ENCODE measurements around the gene SPINT3.

SPINT3 gene

DNA sequence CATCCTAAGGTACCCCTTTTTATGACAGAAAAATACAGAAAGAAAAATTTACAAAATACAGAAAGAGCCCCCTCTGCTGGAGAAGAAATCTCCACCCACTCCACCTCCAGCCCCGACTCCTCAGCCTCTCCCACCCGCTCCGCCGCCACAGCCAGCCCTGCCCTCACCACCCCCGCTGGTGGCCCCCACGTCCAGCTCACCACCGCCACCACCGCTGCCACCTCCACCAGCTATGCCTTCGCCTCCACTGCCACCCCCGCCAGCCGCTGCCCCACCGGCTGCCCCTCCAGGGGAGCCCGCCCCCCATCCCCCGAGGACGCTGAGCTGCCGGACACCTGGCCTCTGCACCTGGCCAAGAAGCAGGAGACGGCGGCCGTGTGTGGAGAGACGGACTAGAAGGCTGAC lies 28.2 kb downstream of the SPINT3 start:
- ATAC-seq, result no peak
- TF ChIP-seq ZNF70 (CRISPR knock-in tag; IDR thresholded peaks at IDR 0.05) (no peak), ESRRG (CRISPR knock-in tag; IDR thresholded peaks at IDR 0.05) (no peak), CSDC2 (CRISPR knock-in tag; IDR thresholded peaks at IDR 0.05) (no peak), RARB (CRISPR knock-in tag; IDR thresholded peaks at IDR 0.05) (no peak), ISL1 (CRISPR knock-in tag; IDR thresholded peaks at IDR 0.05) (no peak), PPARA (CRISPR knock-in tag; IDR thresholded peaks at IDR 0.05; ENCODE audit: borderline replicate concordance) (no peak), ZNF8 (CRISPR knock-in tag; IDR thresholded peaks at IDR 0.05) (no peak), TOX (CRISPR knock-in tag; IDR thresholded peaks at IDR 0.05; ENCODE audit: borderline replicate concordance) (no peak)

DNA sequence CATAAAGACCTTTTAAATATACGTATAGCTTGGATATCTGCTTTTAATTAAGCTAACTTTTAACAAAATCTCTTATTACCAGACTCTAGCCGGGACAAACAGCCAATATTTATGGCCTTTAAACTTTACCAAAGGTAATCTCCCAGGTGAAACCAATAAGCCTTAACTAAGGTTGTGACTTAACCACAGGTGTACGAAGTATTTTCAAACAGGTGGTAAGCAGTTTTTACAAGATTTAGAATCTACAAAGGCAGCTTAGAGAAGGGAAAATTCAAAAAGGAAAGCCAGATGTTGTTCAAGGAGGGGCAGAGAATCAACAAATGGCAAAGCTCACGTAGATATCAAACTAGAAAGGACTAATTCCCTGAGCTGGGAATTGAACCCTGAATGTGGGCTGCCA lies 30.0 kb downstream of the SPINT3 start:
- no peak for ATAC-seq
- TF ChIP-seq ZNF565 (CRISPR knock-in tag; conservative IDR thresholded peaks at IDR 0.05; ENCODE audit: low read depth), result no peak

DNA sequence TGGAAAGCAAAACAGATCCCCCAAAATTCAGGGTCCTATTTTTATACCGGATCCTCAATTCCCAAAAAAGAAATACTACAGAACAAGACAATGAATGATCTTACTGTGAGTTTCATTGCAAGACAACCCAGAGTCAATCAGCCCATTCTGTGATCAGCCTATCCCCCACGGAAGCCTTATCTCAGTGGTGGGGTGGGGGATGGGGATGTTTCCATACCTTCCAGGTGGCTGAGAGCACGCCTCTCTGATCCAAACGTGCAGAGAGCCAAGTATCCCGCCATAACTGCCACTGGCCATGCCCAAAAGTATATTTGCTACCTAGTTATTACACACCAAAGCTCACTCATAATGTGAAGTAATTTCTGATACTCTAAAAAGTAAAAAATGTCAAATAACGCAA lies 30.7 kb downstream of the SPINT3 start:
- TF ChIP-seq, protein P1, sequence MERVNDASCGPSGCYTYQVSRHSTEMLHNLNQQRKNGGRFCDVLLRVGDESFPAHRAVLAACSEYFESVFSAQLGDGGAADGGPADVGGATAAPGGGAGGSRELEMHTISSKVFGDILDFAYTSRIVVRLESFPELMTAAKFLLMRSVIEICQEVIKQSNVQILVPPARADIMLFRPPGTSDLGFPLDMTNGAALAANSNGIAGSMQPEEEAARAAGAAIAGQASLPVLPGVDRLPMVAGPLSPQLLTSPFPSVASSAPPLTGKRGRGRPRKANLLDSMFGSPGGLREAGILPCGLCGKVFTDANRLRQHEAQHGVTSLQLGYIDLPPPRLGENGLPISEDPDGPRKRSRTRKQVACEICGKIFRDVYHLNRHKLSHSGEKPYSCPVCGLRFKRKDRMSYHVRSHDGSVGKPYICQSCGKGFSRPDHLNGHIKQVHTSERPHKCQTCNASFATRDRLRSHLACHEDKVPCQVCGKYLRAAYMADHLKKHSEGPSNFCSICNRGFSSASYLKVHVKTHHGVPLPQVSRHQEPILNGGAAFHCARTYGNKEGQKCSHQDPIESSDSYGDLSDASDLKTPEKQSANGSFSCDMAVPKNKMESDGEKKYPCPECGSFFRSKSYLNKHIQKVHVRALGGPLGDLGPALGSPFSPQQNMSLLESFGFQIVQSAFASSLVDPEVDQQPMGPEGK (CRISPR knock-in tag; IDR thresholded peaks at IDR 0.05; ENCODE audit: borderline replicate concordance), result no peak
- no peak for TF ChIP-seq ZFP3 (CRISPR knock-in tag; IDR thresholded peaks at IDR 0.05)
- TF ChIP-seq BACH2 (CRISPR knock-in tag; IDR thresholded peaks at IDR 0.05; ENCODE audit: borderline replicate concordance), result no peak
- TF ChIP-seq, protein P2, sequence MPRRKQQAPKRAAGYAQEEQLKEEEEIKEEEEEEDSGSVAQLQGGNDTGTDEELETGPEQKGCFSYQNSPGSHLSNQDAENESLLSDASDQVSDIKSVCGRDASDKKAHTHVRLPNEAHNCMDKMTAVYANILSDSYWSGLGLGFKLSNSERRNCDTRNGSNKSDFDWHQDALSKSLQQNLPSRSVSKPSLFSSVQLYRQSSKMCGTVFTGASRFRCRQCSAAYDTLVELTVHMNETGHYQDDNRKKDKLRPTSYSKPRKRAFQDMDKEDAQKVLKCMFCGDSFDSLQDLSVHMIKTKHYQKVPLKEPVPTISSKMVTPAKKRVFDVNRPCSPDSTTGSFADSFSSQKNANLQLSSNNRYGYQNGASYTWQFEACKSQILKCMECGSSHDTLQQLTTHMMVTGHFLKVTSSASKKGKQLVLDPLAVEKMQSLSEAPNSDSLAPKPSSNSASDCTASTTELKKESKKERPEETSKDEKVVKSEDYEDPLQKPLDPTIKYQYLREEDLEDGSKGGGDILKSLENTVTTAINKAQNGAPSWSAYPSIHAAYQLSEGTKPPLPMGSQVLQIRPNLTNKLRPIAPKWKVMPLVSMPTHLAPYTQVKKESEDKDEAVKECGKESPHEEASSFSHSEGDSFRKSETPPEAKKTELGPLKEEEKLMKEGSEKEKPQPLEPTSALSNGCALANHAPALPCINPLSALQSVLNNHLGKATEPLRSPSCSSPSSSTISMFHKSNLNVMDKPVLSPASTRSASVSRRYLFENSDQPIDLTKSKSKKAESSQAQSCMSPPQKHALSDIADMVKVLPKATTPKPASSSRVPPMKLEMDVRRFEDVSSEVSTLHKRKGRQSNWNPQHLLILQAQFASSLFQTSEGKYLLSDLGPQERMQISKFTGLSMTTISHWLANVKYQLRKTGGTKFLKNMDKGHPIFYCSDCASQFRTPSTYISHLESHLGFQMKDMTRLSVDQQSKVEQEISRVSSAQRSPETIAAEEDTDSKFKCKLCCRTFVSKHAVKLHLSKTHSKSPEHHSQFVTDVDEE (CRISPR knock-in tag; IDR thresholded peaks at IDR 0.05), result no peak
- no peak for TF ChIP-seq RARB (CRISPR knock-in tag; IDR thresholded peaks at IDR 0.05)
- TF ChIP-seq, protein P3, sequence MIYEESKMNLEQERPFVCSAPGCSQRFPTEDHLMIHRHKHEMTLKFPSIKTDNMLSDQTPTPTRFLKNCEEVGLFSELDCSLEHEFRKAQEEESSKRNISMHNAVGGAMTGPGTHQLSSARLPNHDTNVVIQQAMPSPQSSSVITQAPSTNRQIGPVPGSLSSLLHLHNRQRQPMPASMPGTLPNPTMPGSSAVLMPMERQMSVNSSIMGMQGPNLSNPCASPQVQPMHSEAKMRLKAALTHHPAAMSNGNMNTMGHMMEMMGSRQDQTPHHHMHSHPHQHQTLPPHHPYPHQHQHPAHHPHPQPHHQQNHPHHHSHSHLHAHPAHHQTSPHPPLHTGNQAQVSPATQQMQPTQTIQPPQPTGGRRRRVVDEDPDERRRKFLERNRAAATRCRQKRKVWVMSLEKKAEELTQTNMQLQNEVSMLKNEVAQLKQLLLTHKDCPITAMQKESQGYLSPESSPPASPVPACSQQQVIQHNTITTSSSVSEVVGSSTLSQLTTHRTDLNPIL (CRISPR knock-in tag; IDR thresholded peaks at IDR 0.05; ENCODE audit: low read depth), result no peak
- TF ChIP-seq, protein P4, sequence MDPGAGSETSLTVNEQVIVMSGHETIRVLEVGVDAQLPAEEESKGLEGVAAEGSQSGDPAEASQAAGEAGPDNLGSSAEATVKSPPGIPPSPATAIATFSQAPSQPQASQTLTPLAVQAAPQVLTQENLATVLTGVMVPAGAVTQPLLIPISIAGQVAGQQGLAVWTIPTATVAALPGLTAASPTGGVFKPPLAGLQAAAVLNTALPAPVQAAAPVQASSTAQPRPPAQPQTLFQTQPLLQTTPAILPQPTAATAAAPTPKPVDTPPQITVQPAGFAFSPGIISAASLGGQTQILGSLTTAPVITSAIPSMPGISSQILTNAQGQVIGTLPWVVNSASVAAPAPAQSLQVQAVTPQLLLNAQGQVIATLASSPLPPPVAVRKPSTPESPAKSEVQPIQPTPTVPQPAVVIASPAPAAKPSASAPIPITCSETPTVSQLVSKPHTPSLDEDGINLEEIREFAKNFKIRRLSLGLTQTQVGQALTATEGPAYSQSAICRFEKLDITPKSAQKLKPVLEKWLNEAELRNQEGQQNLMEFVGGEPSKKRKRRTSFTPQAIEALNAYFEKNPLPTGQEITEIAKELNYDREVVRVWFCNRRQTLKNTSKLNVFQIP (CRISPR knock-in tag; IDR thresholded peaks at IDR 0.05; ENCODE audit: borderline replicate concordance, low read depth), result no peak
- TF ChIP-seq ISL1 (CRISPR knock-in tag; IDR thresholded peaks at IDR 0.05), result no peak
- no peak for TF ChIP-seq CSDC2 (CRISPR knock-in tag; IDR thresholded peaks at IDR 0.05)
- TF ChIP-seq ZNF70 (CRISPR knock-in tag; IDR thresholded peaks at IDR 0.05), result no peak
- TF ChIP-seq, protein P5, sequence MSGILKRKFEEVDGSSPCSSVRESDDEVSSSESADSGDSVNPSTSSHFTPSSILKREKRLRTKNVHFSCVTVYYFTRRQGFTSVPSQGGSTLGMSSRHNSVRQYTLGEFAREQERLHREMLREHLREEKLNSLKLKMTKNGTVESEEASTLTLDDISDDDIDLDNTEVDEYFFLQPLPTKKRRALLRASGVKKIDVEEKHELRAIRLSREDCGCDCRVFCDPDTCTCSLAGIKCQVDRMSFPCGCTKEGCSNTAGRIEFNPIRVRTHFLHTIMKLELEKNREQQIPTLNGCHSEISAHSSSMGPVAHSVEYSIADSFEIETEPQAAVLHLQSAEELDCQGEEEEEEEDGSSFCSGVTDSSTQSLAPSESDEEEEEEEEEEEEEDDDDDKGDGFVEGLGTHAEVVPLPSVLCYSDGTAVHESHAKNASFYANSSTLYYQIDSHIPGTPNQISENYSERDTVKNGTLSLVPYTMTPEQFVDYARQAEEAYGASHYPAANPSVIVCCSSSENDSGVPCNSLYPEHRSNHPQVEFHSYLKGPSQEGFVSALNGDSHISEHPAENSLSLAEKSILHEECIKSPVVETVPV (CRISPR knock-in tag; IDR thresholded peaks at IDR 0.05), result no peak
- TF ChIP-seq OSR1 (CRISPR knock-in tag; IDR thresholded peaks at IDR 0.05), result no peak
- TF ChIP-seq ESRRG (CRISPR knock-in tag; IDR thresholded peaks at IDR 0.05), result no peak
- TF ChIP-seq TOX (CRISPR knock-in tag; IDR thresholded peaks at IDR 0.05; ENCODE audit: borderline replicate concordance), result no peak
- no peak for TF ChIP-seq ZNF565 (CRISPR knock-in tag; conservative IDR thresholded peaks at IDR 0.05; ENCODE audit: low read depth)
- TF ChIP-seq ZC3H10 (CRISPR knock-in tag; IDR thresholded peaks at IDR 0.05), result no peak
- no peak for TF ChIP-seq ZFP30 (CRISPR knock-in tag; IDR thresholded peaks at IDR 0.05)
- no peak for TF ChIP-seq ZNF8 (CRISPR knock-in tag; IDR thresholded peaks at IDR 0.05)
- TF ChIP-seq SNAI2 (CRISPR knock-in tag; IDR thresholded peaks at IDR 0.05), result no peak
- no peak for TF ChIP-seq ARNTL (CRISPR knock-in tag; IDR thresholded peaks at IDR 0.05; ENCODE audit: borderline replicate concordance, low read depth)

More for the DNA sequence above, 30.7 kb downstream of the SPINT3 start:
- ATAC-seq, result no peak

All from SK-N-SH treated with all-trans-retinoic acid at 6 μM for 48 hours (cell line).